Measurements from ENCODE around the gene SHB. TPM values are rescaled to one million over a fixed set of nuclear protein-coding genes. Genes with fewer than 3 reads are reported as not detected.

Gene SHB
- total RNA-seq, 4 donors from 2014 or later, result 18.4 to 27.5 (median 22.0) TPM

GRCh38 chr9:37909326-37909725, 159.7 kb downstream of the SHB start:
- no peaks in the 10 kb centered on the region for H3K9me3 ChIP-seq
- no peak overlapping the region for H3K4me3 ChIP-seq (replicated peaks in 1 of 3)
- H3K27ac ChIP-seq, result no peak overlapping the region
- H3K36me3 ChIP-seq, result no peaks in the 10 kb centered on the region
- 87 to 90% methylated on average over 3 of the region's 3 CpGs for WGBS, 2 donors
- no peak for TF ChIP-seq CTCF (IDR thresholded peaks at IDR 0.05)
- TF ChIP-seq POLR2A (IDR thresholded peaks at IDR 0.05), result no peak
- no peak for DNase-seq
- peaks cover 0 to 5% of the 10 kb centered on the region in 2 donors for H3K4me1 ChIP-seq
- no peaks in the 10 kb centered on the region for H3K27me3 ChIP-seq
- intact Hi-C loops (cut with DNase I), result no loop called here

- TF ChIP-seq CTCF (IDR thresholded peaks at IDR 0.05), result no peak
- no peak for TF ChIP-seq POLR2A (IDR thresholded peaks at IDR 0.05)
- WGBS, 2 donors, result 83 to 93% methylated on average over 4 of the region's 4 CpGs
- no peak overlapping the region for H3K27ac ChIP-seq
- no peak overlapping the region for H3K4me3 ChIP-seq (replicated peaks in 1 of 3)
- H3K27me3 ChIP-seq, result no peaks in the 10 kb centered on the region
- H3K9me3 ChIP-seq, result no peaks in the 10 kb centered on the region
- H3K36me3 ChIP-seq, result no peaks in the 10 kb centered on the region
- no peak for DNase-seq
- peaks cover 0 to 5% of the 10 kb centered on the region in 2 donors for H3K4me1 ChIP-seq
- intact Hi-C loops (cut with DNase I), result no loop called here
Measured at GRCh38 chr9:37908698-37909186, 160.3 kb downstream of the SHB start.

GRCh38 chr9:37908283-37908682, 160.7 kb downstream of the SHB start:
- no peaks in the 10 kb centered on the region for H3K27me3 ChIP-seq
- DNase-seq, result no peak
- H3K4me1 ChIP-seq, result peaks cover 3 to 5% of the 10 kb centered on the region in 2 donors
- H3K27ac ChIP-seq, result no peak overlapping the region
- no peak for TF ChIP-seq CTCF (IDR thresholded peaks at IDR 0.05)
- no peak for TF ChIP-seq POLR2A (IDR thresholded peaks at IDR 0.05)
- no peaks in the 10 kb centered on the region for H3K36me3 ChIP-seq
- intact Hi-C loops (cut with DNase I), result no loop called here
- WGBS, 2 donors, result 88 to 91% methylated on average over 4 of the region's 4 CpGs
- H3K4me3 ChIP-seq (replicated peaks in 1 of 3), result no peak overlapping the region
- H3K9me3 ChIP-seq, result no peaks in the 10 kb centered on the region

GRCh38 chr9:37906312-37907239, 162.5 kb downstream of the SHB start:
- H3K27me3 ChIP-seq, result no peaks in the 10 kb centered on the region
- no peak for DNase-seq
- H3K9me3 ChIP-seq, result no peaks in the 10 kb centered on the region
- H3K4me3 ChIP-seq (replicated peaks in 1 of 3), result no peak overlapping the region
- intact Hi-C loops (cut with DNase I), result no loop called here
- TF ChIP-seq CTCF (IDR thresholded peaks at IDR 0.05), result no peak
- no peak for TF ChIP-seq POLR2A (IDR thresholded peaks at IDR 0.05)
- 85 to 91% methylated on average over 11 of the region's 11 CpGs for WGBS, 2 donors
- H3K27ac ChIP-seq, result no peak overlapping the region
- no peaks in the 10 kb centered on the region for H3K36me3 ChIP-seq
- H3K4me1 ChIP-seq, result peaks cover 17 to 19% of the 10 kb centered on the region in 2 donors

GRCh38 chr9:37905776-37906175, 163.3 kb downstream of the SHB start:
- H3K4me1 ChIP-seq, result peaks cover 17 to 19% of the 10 kb centered on the region in 2 donors
- no peaks in the 10 kb centered on the region for H3K27me3 ChIP-seq
- no peak overlapping the region for H3K27ac ChIP-seq
- TF ChIP-seq CTCF (IDR thresholded peaks at IDR 0.05) (no peak), POLR2A (IDR thresholded peaks at IDR 0.05) (no peak)
- intact Hi-C loops (cut with DNase I), result no loop called here
- no peaks in the 10 kb centered on the region for H3K36me3 ChIP-seq
- DNase-seq, result no peak
- no peaks in the 10 kb centered on the region for H3K9me3 ChIP-seq
- H3K4me3 ChIP-seq (replicated peaks in 1 of 3), result no peak overlapping the region
- WGBS, 2 donors, result 92 to 98% methylated on average over 4 of the region's 4 CpGs

All from thyroid gland (tissue), 4 donors.